Naive B cell (primary cell): ENCODE data around the gene AADAT. TPM values are rescaled to one million over a fixed set of nuclear protein-coding genes. Genes with fewer than 3 reads are reported as not detected.

Experiments used
- ATAC-seq, 2 donors: fragments of 150-1000 bp; cut with Tn5 transposase; 2 replicates each; pipeline ENCODE4 v1.10.0; 2021; ENCODE audit warnings: low read depth in 2 of 2, mild to moderate bottlenecking in 2 of 2, moderate library complexity in 2 of 2
- DNase-seq: peaks from one replicate; pipeline ENCODE4 v3.0.0; 2022
- H3K27ac Mint-ChIP-seq, 6 donors: one replicate each; pipeline ENCODE4 v1.8.0; 2020 to 2022; ENCODE audit warnings: mild to moderate bottlenecking in 6 of 6, mixed read lengths in 6 of 6, moderate library complexity in 5 of 6, inconsistent platforms in 2 of 6
- H3K27me3 Mint-ChIP-seq, 3 donors: one replicate each; pipeline ENCODE4 v1.8.0; 2021 to 2022; ENCODE audit warnings: mixed read lengths in 3 of 3, mild to moderate bottlenecking in 1 of 3
- H3K36me3 Mint-ChIP-seq, 2 donors: one replicate each; pipeline ENCODE4 v1.8.0; 2020 to 2022; ENCODE audit warnings: mixed read lengths in 2 of 2, inconsistent platforms in 1 of 2, mild to moderate bottlenecking in 1 of 2
- H3K4me1 Mint-ChIP-seq, 3 donors: one replicate each; pipeline ENCODE4 v1.8.0; 2020 to 2022; ENCODE audit warnings: mixed read lengths in 3 of 3, inconsistent platforms in 1 of 3, mild to moderate bottlenecking in 1 of 3, moderate library complexity in 1 of 3
- H3K4me3 Mint-ChIP-seq, 8 donors: one replicate each; pipeline ENCODE4 v1.8.0; 2020 to 2022; ENCODE audit warnings: mild to moderate bottlenecking in 8 of 8, mixed read lengths in 8 of 8, moderate library complexity in 8 of 8, inconsistent platforms in 2 of 8
- H3K9me3 Mint-ChIP-seq, 7 donors: one replicate each; pipeline ENCODE4 v1.8.0; 2020 to 2022; ENCODE audit warnings: mixed read lengths in 7 of 7, mild to moderate bottlenecking in 5 of 7, inconsistent platforms in 2 of 7, moderate library complexity in 1 of 7
- polyA plus RNA-seq, 6 donors: library from polyadenylated mRNA; unstranded; fragments of 300-500 nt; fragmentation: Illumina TruSeq; gene quantifications; one replicate each; pipeline ENCODE4 v1.2.3, GENCODE V29; 2021; ENCODE audit warnings: low read depth in 6 of 6

Gene AADAT
- polyA plus RNA-seq, 6 donors from 2014 or later: not detected

- Mint-ChIP-seq H3K27me3 (peaks cover 0 to 9% (median 9%) of the 10 kb centered on the region in 3 donors), H3K27ac (no peak overlapping the region)
- DNase-seq: no peak
Measured at GRCh38 chr4:170014359-170015011, 75.3 kb downstream of the AADAT start.

DNA sequence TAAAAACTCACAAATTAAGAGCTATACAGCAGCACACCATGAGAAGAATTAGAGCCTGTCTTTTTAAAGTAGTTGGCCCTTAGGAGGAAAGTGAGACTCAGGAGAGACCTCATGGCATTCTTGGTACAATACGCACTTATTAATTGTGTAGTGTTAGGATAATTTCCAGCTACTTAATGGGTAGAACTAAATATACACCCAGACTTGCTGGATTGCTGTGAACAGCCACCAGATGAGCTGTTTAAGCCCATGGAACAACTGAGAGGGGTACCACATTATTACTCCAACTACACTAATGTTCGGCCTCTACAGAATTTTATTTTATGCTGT lies 77.2 kb downstream of the AADAT start:
- Mint-ChIP-seq H3K4me1 (peaks cover 11 to 16% (median 13%) of the 10 kb centered on the region in 3 donors), H3K9me3 (no peaks in the 10 kb centered on the region), H3K27ac (peak overlapping the region in 1 of 6 donors; percentile 6), H3K27me3 (peaks cover 0 to 9% (median 5%) of the 10 kb centered on the region in 3 donors), H3K4me3 (no peak overlapping the region), H3K36me3 (no peaks in the 10 kb centered on the region)
- ATAC-seq (no peak), DNase-seq (no peak)

More at GRCh38 chr4:170014359-170015011, 75.3 kb downstream of the AADAT start:
- Mint-ChIP-seq H3K9me3 (no peaks in the 10 kb centered on the region), H3K4me1 (peaks cover 0 to 6% (median 3%) of the 10 kb centered on the region in 3 donors), H3K4me3 (no peak overlapping the region), H3K36me3 (no peaks in the 10 kb centered on the region)
- no peak for ATAC-seq

GRCh38 chr4:170011921-170012628 lies 77.7 kb downstream of the AADAT start:
- no peaks in the 10 kb centered on the region for H3K36me3 Mint-ChIP-seq
- ATAC-seq (no peak), DNase-seq (no peak)
- peaks cover 12 to 16% (median 15%) of the 10 kb centered on the region in 3 donors for H3K4me1 Mint-ChIP-seq
- H3K9me3 Mint-ChIP-seq: no peaks in the 10 kb centered on the region
- peak overlapping the region in 2 of 6 donors; percentile 6 to 13 for H3K27ac Mint-ChIP-seq
- H3K27me3 Mint-ChIP-seq: peaks cover 0 to 9% (median 5%) of the 10 kb centered on the region in 3 donors
- H3K4me3 Mint-ChIP-seq: no peak overlapping the region

Other genes starting within 250 kb of the AADAT start
- 1 to 10 TPM in 1 of 6 donors, under 1 TPM in 3, not detected in 2; 0.47 to 1.0 (median 0.68) TPM for gene MFAP3L, start 63.6 kb downstream of the AADAT start, polyA plus RNA-seq